ENCODE results near the gene PIK3AP1.
"Not testable (repeated sequence)": the region's sequence is repeated elsewhere in the genome, so short reads cannot be mapped to it uniquely, and the experiment has no call there.

Gene PIK3AP1

DNA sequence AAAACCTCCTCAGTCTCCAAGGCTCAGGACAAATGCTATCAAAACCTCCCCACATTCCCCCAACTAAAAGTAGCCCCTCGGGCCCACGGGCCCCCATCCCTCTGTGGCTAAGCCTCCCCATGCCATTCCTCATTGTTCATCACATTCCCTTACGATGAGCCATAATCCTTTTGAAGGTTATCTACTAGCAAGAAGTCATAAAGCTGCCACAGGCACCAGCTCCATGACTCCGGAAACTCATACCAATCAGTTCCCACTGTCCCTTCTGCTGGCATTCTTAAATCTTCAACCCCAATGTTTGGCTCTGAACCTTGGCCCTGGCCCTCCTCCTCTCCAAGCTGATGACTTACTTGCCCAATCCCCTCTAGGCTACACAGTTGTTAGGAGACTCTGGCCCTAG is 114.1 kb downstream of the PIK3AP1 start:
- DNase-seq, result peak; percentile 55

DNA sequence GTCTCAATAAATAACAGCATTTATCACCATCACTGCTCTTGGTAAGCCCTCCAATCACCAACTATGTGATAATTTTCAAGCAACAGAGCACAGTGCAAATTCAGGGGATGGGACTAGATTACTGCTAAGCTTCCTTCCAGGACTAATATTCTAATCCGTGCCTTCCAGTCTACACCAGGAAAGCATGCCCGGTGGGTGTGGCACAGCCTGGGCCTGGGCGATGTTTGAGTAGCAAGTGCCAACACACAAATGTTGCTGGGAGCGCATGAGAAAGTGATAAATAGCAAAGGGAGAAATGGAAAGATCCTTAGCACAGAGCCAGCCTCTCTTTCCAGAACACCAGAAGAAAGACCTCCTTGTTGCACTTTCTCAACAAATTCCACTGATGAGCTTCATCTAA is 120.0 kb downstream of the PIK3AP1 start:
- no peak for DNase-seq

DNA sequence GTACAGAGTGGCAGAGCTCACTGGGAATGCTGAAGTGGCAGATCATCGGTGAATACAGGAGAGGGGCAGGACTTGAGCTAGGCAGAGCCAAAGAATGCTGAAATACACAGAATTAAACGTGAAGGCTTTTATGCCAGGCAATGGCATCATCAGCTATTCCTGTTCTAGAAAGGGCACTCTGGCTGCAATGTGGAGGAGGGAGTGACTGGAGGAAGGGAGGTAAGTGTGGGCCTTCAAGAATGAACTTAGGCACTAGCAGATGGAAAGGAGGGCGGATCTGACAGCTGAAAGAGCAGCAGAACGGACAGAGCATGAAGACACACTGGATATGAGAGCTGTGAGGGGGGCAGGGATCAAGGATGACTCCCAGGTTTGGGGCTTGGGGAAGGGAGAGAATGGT is 121.5 kb downstream of the PIK3AP1 start:
- no peak for DNase-seq

DNA sequence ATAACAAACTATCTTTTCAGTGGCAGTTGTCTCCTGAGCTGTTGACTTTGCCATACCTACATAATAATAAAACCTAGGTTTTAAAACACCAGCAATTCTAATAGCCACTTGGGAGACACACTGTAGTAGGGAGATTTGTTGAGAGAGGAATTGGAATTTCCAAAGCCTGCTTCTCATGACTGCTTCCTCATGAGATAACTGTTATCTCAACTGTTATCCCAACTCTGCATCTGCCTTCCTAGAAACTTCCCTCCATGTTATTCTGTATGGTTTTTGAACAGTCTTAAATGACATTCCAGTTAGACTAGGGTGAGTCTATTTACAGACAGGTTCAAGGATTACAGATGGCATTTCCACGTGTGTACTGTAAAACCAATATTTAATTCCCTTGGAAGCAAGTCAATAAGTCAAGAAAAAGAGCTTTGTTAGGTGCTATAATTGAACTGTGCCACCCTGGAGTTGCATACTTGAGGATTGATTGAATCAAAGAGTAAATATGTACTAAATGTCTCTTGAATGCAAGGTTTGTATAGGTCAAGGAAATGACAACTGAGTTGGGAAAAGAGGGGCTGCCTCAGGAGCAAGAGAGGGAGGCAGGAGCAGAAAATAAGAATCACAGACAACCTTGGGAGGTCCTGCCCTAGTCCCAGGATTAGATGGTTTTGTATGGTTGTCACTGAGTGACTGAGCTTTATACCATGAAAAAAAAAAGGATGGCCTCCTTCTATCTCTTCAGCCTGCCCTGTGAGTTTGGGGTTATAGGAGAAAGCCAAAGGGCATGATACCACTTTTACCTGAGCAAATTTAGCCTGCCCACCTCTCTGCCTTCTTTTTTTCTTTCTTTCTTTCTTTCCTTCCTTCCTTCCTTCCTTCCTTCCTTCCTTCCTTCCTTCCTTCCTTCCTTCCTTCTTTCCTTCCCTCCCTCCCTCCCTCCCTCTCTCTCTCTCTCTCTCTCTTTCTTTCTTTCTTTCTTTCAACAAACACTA is 123.6 kb downstream of the PIK3AP1 start:
- no peak for DNase-seq

DNA sequence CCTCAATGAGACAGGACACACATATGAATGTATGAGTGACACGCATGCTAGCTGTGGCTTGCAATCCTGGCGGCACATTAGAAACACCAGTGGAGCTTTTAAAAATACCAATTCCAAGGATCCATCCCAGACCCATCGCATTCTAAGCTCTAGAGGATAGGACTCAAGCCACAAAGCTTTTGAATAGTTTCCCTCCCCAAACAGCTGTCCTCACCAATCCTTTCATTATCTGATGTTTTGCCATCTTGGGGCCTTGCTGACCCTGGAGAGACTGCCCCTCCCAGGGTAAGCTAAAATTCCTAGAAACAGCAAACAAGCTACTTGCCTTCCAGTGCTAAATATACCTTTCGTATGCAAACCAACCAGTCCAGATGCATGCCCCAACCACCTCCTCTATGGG is 124.6 kb downstream of the PIK3AP1 start:
- no peak for DNase-seq

DNA sequence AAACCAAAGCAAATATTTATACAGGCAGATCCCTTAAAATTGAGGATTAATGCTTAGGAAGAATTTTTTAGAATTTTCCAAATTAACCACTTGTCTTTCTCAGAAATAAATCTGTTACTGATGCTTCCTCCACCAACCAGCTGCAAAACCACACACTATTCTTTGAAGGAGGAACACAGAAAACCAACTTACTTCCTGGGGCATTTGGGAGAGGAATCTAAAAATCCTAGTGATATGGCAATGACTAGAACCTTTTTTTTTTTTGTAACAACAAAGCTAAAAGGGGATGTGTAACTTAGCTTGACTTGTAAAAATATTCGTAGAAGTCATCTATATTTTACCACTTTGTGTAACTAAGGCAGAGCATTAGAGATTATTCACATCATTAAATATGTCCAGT is 128.4 kb downstream of the PIK3AP1 start:
- DNase-seq, result no peak

DNA sequence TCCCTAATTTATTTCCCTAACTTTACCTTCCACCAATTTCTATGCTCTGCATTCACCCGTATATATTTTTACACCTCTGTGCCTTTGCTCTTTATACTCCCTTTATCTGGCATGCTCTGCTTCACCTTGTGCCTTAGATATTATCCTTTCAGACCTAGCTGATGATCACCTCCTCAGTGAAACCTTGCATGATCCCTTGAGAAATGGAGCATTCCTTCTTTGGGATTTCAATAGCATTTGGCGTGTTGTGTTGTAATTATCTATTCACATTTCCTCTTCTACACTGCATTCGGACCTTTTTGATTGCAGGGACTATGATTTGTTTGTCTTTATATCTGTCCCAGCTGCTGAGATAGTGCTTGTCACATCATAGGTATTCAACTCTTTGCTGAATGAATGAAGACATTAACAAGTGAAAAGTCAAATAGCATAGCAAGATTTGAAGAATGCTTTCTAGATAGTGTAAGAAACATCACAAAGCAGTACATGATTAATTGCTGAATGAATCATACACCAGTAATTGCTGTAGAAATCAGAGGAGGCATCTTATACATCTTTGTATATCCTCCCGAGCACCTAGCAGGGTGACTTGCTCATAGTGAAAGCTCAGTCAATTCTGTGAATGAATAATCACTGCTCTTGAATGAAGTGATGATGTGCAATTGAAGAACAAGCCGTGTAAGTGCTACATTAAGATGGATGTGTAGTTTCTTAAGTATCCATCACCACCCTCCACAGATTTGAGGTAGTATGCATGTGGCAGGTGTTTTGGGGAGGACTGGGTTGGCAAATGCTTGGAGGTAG is 131.5 kb downstream of the PIK3AP1 start:
- peak; percentile 49 for DNase-seq

DNA sequence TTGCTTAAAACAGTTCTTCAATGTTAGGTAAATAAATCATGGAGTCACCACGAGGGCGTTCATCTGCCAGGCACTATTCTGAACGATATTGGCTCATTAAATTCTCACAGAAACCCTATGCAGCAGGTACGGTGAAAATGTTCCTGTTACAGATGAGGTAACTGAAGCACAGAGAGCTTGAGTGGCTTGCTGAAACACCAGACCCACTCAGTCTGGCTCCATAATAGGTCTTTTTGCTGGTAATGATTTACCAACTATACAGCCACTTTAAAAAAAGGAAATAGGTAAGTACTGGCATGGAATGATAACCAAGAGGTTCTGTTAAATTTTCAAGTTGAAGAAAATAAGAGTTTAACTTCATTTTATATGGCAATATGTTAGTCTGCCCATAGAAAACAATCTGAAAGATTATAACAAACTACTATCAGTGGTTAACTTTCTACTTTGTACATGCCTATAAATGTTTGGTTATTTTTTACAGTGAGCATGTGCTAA is 132.2 kb downstream of the PIK3AP1 start:
- no peak for DNase-seq

DNA sequence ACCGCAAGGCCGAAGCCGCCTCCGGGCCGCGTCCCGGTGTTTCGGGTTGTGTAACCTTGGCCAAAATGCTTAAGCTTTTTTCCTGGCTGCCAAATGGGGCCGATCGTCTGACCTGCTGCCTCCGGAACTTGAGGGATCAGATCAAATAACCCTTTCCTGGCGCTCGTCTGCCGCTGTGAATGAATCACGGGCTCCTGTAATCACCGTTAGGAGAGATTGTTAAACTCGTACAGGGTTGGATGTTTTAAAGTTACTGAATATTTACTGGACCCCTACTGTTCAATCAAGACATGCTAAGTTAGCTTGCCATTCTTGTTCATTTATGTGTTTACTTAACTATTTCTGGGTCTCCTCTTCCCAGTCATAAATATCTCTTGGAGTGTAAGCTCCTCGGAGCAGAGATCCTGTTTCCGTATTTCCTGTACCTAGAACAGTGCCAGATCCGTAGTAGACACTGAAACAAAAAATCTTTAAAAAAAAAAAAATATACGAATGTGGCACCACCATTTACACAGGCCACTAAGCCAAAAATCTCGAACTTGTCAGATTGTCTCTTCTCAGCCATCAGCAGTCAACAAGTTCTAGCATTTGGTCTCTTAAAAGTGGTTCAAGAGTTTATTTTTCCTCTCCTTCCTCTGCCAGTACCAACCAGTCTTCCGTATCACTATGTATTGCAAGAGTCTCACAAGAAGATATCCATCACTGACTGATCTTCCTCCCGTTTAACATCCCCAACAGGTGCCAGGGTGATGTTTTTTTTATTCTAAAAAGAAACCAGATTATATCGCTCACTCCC is 132.9 kb downstream of the PIK3AP1 start:
- DNase-seq, result peak; percentile 77

DNA sequence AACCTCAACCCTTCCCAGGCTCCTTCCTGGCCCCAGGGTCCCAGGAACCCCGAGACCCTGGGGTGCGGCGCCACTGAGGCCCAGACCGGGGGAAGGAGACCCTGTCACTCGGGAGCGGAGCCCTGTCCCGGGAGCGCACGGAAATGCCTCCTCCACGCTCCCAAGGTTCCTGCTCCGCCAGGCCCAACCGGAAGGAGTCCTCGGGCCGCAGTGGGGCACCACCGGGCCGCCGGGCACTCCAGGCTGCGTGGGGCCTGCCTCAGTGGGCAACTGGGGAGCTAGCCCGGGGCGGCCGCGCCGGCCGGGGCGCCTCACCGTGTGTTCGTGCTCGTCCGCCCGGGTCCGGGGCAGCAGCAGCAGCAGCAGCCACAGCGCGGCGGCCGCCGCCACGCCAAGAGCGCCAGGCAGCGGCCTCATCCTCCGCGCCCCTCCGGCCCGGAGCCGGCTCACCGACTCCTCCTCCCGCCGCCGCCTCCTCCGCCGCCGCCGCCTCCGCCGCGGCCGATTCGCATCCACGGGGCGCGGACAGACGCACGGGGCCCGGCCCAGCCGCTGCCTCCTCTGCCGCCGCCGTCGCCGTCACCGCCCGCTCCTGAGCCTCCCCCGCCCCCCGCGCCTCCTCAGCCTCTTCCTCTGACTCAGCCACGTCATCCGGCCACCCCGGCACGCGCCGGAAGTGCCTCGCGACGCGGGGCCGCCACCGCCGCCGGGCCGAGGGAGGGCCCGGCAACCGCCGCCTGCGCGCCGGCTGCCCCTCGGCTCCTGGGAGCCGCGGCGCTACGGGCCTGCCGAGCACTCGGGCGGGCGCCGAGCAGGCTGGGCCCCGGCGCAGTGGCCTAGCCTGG is 133.7 kb downstream of the PIK3AP1 start, which contains the start of gene TM9SF3:
TSS of gene TM9SF3 (minus strand) at position 594 of the 845 bp plus-strand sequence. CDS start at position 417, 177 bp downstream.
- DNase-seq, result peak; percentile 89

DNA sequence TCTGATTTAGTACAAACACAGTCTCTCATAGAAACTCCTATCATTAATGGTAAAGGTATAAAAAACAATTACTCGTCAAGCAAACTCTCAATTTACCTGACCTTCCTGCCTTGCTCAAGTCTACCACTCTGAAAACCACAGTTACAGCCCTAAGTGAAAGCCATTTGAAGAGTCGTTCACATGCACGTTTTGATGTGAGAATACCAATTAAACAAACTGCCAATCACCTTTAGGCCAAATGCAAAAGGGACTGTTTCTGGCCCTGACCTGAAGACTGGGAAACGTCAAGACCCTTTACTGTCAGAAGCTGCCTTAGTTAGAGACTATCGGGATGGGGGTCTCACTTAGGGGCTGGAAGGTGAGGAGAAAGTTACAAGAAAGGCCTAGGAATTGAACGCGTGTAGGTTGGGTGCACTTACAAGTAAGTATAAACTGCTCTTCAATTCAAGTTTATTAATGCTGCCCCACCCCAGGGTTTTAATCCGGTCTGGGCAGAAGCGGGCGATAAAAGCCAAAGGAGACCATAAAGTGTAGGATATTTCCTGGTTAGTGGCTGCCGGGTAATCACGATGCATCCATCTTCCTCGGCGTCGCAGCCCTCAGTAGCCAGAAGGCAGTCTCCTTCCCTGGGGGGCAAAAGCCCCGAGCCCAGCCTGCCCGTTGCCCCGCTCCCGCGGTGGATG is 134.4 kb downstream of the PIK3AP1 start:
- DNase-seq, result no peak

DNA sequence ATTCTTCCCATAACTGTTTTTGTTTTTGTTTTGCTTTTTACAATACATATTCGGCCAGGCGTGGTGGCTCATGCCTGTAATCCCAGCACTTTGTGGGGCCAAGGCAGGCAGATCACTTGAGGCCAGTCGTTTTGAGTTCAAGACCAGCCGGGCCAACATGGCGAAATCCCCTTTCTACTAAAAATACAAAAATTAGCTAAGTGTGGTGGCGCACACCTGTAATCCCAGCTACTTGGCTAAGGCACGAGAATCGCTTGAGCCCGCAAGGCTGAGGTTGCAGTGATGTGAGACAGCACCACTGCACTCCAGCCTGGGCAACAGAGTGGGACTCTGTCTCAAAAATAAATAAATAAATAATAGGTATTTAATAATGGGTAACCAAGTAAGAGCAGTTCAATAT is 135.8 kb downstream of the PIK3AP1 start:
- DNase-seq, result no peak

DNA sequence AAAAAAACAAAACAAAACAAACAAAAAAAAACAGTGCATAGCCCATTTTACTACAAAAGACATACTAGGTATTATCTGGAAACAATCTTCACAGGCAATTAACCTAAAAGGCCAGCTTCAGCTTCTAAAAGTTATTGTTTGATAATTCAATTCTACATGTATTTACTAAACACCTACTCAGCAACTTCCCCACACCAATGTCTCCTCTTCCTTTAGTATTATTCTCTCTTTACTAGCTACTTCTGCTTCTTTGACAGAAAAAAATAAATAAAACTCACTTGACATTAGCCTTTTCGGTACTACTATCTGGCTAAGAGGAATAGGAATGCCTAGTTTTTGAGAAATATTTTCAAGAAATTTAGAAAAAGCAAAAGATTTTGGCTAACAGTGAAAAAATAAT is 136.3 kb downstream of the PIK3AP1 start:
- DNase-seq, result no peak

DNA sequence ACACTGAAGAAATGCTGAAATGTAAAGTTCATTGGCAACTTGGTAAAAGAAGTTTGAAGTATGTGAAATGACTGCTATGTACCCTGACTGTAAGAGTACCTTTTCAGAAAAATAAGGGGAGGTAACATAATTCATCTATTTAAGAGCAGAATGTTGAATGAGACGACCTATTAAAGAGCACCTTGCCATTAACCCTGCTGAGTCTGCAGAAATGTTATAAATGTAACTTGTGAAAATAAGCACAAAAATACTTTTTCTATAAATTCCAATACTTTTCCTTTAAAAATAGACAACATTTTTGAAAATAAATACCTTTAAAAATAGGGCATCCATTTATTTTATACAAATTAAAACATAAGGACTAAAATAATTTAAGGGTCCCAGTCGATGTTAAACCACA is 141.2 kb downstream of the PIK3AP1 start:
- DNase-seq, result no peak

DNA sequence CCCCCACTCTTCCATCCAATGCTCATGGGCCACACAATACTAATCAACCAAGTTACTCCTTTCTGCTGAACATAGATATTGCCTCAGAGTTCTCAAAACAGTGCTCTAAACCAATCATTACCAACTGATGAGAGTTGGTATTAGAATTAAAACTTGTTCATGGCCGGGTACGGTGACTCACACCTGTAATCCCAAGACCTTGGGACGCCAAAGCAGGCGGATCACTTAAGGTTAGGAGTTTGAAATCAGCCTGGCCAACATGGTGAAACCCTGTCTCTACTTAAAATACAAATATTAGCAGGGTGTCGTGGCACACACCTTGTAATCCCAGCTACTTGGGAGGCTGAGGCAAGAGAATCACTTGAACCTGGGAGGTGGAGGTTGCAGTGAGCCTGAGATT is 141.7 kb downstream of the PIK3AP1 start:
- DNase-seq, result no peak

DNA sequence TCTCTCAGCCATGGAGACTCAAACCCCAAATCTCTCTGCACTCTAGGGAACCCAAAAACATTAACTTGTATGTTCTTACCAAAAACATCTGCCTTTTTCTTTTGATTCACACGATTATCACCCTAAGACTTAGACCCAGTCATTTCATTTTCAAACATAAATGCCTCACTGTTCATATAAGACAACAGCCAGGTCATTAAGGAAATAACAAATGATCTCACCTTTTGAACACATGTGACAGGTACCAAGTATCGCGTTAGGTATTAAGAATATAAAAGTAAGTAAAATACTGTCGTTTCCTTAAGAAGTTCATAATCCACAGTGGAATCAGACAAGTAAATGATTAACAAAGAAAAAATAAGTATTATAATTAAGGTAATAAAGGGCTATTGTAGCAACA is 142.3 kb downstream of the PIK3AP1 start:
- no peak for DNase-seq

DNA sequence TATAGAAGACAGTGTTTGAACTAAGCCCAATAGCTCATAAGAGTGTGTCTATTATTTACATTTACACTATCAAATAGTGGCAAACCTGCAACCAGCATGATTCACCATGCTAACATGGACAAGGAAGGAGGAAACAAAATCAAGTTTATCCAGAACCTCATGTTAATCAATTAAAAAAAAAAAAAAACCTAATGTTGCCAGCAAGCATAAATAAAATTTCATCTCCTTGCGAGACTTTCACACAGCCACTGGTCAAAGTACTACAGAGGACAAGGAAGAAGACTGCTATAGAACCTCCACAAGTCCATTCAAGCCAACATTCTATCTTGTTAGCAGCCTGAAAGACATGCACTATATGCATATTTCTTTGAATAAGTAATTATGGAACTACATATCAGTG is 143.2 kb downstream of the PIK3AP1 start:
- DNase-seq, result no peak

DNA sequence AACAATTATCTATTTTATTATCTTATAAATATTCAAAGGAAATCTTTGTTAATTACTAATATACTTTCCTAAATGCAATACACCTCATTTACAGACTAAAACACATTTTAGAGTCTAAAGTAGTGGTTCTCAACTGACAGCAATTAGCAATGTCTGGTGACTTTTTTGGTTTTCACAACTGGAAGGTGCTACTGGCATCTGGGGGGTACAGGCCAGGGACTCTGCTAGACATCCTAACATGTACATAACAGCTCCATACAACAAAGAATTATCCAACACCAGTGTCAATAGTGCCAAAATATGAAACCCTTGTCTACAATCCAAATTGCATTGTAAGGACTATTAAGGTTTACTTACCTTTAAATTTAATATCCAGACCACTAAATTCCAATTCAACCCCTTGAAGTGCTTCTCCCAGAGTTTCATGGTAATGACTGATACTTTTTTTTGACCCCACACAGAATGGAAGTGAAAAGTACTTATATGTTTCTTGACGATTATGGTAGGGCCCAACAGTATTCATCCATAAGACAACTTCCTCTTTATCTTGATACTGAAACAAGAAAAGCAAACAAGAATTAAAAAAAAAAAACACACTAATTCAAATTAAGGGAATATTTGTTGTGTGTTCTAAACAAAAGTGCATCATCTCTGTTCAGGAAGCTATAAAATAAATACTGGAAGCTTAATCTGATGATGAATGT is 143.9 kb downstream of the PIK3AP1 start:
- DNase-seq, result no peak

DNA sequence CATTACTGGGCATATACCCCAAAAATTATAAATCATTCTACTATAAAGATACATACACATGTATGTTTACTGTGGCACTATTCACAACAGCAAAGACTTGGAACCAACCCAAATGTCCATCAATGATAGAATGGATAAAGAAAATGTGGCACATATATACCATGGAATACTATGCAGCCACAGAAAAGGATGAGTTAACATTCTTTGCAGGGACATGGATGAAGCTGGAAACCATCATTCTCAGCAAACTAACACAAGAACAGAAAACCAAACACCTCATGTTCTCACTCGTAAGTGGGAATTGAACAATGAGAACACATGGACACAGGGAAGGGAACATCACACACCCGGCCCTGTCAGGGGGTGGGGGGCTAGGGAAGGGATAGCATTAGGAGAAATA is 145.8 kb downstream of the PIK3AP1 start:
- not testable (repeated sequence) for DNase-seq

DNA sequence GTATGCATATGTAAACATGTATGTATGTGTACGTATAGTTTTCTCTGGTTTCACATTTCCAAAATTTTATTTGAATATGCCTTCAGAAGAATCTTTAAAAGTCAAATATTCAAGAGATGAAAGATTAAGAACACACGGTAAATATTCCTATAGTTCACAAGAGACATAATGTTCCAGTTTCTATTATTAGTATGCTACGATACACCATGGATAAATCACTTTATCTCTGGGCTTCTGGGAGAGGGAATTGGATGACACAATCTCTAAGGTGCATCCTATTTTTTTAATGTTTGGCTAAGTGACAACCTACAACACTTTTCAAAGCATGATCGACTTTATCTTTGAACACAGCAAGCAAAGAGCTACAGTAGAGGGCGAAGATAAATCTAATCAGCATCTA is 147.3 kb downstream of the PIK3AP1 start:
- DNase-seq, result no peak

Measured in fibroblast of upper back skin (primary cell).